Epithelial cell of proximal tubule (primary cell): Measurements from ENCODE around the gene IRF6. TPM values are rescaled to one million over a fixed set of nuclear protein-coding genes. Genes with fewer than 3 reads are reported as not detected.

Source experiments
- DNase-seq: peaks from one replicate; pipeline ENCODE4 v3.0.0-alpha.2; 2011; ENCODE audit warnings: low read depth
- H3K4me3 ChIP-seq: 2 replicates; pipeline ENCODE4 v1.5.1; 2011; ENCODE audit warnings: low read depth, mild to moderate bottlenecking, low read length
- total RNA-seq: library from RNA; depleted of rRNA; stranded (reverse); fragments of >200 nt; gene quantifications from 2 replicates; pipeline ENCODE4 v1.2.3, GENCODE V29; 2015
- TF ChIP-seq, protein P1 (sequence below): conservative IDR thresholded peaks from 2 replicates; pipeline ENCODE4 v1.5.1; 2012; ENCODE audit warnings: low read depth, mild to moderate bottlenecking, low read length

The IRF6 gene
- total RNA-seq, 1 donor from 2014 or later, result 43.8 TPM

DNA sequence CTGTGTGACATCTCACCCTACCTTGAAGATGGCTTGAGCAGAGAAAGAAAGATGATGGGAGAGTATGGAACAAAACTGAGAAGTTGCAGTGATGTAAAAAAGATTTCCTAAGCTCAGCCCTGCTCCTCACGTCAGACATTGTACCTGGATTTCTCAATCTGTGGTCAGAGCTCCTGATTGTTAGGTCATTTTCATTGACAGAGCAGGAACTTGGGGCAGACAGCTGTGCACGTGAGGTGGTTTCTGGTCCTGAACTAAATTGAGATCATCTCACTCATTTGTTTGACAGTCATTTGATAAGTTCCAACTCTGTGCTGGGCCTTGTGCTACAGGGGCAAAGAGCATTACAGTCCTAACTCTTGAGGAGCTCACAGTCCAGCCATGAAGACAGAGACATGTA lies 39.9 kb downstream of the IRF6 start:
- TF ChIP-seq, protein P1, sequence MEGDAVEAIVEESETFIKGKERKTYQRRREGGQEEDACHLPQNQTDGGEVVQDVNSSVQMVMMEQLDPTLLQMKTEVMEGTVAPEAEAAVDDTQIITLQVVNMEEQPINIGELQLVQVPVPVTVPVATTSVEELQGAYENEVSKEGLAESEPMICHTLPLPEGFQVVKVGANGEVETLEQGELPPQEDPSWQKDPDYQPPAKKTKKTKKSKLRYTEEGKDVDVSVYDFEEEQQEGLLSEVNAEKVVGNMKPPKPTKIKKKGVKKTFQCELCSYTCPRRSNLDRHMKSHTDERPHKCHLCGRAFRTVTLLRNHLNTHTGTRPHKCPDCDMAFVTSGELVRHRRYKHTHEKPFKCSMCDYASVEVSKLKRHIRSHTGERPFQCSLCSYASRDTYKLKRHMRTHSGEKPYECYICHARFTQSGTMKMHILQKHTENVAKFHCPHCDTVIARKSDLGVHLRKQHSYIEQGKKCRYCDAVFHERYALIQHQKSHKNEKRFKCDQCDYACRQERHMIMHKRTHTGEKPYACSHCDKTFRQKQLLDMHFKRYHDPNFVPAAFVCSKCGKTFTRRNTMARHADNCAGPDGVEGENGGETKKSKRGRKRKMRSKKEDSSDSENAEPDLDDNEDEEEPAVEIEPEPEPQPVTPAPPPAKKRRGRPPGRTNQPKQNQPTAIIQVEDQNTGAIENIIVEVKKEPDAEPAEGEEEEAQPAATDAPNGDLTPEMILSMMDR, result no peak
- H3K4me3 ChIP-seq, result no peak overlapping the region
- DNase-seq, result no peak

DNA sequence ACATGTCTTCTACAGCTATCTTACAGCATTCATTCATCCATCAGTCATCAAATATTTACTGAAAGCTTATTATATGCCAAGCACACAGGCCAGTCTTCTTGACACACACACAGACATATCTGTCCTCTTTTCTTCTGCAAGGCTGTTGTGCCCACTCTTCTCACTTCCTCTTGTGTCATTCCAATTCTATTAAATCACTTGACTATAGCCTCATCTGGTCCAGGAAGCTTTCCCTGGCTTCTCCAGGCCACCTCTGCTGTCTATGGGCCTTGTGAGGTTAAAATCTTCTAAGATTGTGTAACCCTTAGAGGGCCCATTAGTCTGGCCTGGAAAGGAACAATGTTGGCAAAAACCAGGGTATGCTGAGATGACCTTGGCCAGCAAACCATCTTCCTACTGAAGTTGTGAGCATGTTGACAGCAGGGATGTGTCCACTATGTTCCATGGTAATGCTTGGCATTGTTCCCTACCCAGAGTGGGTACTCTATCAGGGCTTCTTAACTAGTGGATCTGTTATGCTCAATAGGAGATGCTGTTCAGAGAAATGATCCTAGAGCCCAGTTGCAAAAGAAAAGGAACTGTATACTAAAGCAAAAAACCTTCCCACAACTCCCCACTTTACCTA lies 44.8 kb downstream of the IRF6 start:
- DNase-seq, result no peak
- no peak overlapping the region for H3K4me3 ChIP-seq
- TF ChIP-seq, protein P1, result no peak

DNA sequence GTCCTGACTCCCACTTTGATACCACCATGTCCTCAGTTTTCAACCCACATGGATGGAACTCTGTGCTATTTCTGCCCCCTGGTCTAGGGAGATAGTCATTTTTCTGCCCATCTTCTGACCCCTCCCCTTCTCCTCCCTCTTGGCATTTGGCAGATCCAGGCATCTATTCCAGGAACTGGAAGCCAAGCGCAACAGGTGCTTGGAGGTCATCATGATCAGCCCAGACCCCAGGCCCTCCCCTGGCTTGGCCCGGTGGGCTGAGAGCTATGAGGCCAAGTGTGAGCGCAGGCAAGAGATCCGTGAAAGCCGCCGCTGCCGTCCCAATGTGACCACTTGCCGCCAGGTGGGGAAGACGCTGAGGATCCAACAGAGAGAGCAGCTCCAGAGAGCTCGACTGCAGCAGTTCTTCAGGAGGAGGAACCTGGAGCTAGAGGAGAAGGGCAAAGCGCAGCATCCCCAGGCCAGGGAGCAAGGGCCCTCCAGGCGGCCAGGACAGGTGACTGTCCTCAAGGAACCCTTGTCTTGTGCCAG lies 46.0 kb downstream of the IRF6 start:
- no peak for DNase-seq
- no peak overlapping the region for H3K4me3 ChIP-seq
- TF ChIP-seq, protein P1, result no peak

DNA sequence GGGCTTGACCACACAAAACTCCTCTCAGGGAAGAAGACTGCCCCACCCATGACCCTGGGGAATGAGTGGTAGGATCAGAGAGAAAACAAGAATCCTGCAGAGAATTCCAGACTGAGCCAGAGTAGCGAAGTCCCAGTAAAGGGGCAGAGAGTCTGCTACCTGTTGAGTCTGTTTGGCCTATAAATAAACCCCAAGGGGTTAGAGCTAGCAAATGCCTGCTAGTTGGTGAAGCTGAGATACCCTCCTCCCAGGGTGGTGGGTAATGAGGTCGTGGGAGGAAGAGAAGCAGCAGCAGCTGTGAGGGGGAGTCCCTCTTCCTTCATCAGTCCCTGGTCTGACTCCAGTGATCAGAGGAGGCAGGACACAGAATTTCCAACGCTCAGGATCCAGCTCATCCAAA lies 47.5 kb downstream of the IRF6 start:
- no peak for DNase-seq
- no peak overlapping the region for H3K4me3 ChIP-seq

DNA sequence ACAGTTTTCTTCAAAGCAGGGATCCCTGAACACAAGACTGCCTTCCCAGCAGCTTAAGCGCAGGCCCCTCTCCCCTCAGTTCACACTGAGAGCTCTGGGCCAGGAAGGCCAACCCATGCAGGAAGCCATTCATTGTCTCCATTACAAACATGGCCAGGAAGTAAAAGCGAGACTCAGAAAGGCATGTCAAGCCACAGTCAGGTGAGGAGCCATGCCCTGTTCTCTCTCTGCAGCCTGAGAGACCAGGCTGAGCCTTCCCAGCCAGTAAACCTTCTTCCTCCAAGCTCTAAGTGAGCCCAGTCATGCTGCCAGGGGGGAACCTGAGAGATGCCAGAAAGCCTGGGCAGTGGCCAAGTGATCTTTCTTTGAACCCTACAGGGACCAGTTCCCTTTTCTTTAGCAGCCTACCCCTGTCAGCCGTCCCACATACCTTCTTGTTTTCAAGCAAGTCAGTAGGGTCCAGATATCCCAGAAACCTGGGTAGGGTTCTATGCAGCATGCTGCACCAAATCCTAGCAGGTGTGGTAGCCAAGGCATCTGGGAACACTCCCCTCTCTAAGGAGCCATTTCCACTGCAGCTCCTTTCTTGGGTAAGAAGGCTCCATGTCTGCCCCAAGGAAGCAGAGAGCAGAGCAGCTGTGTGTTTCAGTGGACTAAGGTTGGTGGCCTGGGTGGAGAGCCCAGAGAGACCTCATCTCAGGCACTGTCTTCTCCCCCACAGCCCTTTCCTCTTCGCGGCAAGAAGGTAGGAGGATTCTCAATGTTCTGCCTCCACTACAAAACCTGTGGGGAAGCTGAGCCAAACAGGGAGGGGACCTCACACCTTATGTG lies 49.1 kb downstream of the IRF6 start:
- DNase-seq, result no peak
- TF ChIP-seq, protein P1, result no peak
- H3K4me3 ChIP-seq, result no peak overlapping the region

More for the DNA sequence above, 47.5 kb downstream of the IRF6 start:
- TF ChIP-seq, protein P1, result no peak

DNA sequence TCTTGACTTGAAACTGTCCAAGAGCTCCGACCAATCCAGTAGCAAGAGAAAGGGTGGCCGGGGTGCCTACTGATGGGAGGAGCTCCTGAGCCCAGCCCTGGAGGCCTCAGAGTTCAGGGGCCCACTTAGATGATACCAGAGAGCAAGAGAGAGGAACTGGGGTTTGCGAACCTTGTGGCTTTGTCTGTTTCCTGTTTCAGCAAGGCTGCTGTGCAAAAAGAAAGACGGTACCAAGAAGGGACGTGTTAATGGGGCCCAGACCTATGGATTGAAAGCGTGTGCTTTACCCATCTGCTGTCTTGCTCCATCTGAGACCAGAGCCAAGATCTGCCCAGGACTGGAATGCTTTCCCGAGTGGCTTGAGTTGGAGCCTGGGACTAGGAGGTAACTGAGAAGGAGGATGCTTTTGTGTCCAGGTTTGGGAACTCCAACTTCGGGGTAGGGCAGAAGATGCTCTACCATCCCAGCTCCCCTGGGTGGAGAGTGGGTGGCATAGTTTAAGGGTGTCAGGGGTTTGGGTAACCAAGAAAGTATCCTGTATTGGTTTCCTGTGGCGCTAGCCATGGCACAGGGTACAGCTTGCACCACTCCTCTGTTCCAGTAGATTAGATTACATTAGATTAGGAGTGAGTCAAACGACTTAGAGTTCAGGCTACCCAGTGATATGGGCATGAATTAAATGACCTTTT lies 49.9 kb downstream of the IRF6 start, which contains the start of gene TRAF3IP3:
TSS of gene TRAF3IP3 (plus strand) at position 128 of the 689 bp plus-strand sequence. CDS start 3,987 bp downstream, outside the sequence.
- no peak for DNase-seq
- TF ChIP-seq, protein P1, result no peak
- no peak within 1 kb of the TSS for H3K4me3 ChIP-seq
